HepG2 (cell line): ENCODE results near the gene KRTCAP2. TPM values are rescaled to one million over a fixed set of nuclear protein-coding genes. Genes with fewer than 3 reads are reported as not detected.

Source experiments
- BRCA1 ChIP-seq: sonication (generic); formaldehyde crosslinking; IDR thresholded peaks from 2 replicates; pipeline ENCODE4 v1.4.0; 2020; ENCODE audit warnings: missing genetic modification reagents
- CCAR2 ChIP-seq: fragments of 200-400 bp; formaldehyde crosslinking; optimal IDR thresholded peaks from 2 replicates; pipeline ENCODE3; 2018; ENCODE audit warnings: low read depth, mild to moderate bottlenecking, low read length, moderate library complexity
- GATAD1 ChIP-seq: IDR thresholded peaks from 2 replicates; pipeline ENCODE4 v1.6.1; 2016; ENCODE audit warnings: missing genetic modification reagents, missing compliant biosample characterization
- GLMP ChIP-seq: sonication (generic); formaldehyde crosslinking; IDR thresholded peaks from 2 replicates; pipeline ENCODE4 v1.9.0; 2021; ENCODE audit warnings: missing genetic modification reagents, mild to moderate bottlenecking, borderline replicate concordance
- GPN1 ChIP-seq: sonication (generic); formaldehyde crosslinking; IDR thresholded peaks from 2 replicates; pipeline ENCODE4 v1.5.1; 2020; ENCODE audit warnings: missing genetic modification reagents, borderline replicate concordance
- GZF1 ChIP-seq: sonication (generic); formaldehyde crosslinking; IDR thresholded peaks from 2 replicates; pipeline ENCODE4 v1.5.1; 2020; ENCODE audit warnings: mild to moderate bottlenecking, missing genetic modification reagents
- HOXA5 ChIP-seq: sonication (generic); formaldehyde crosslinking; IDR thresholded peaks from 2 replicates; pipeline ENCODE4 v1.4.0; 2020; ENCODE audit warnings: missing genetic modification reagents
- MBD4 ChIP-seq: IDR thresholded peaks from 2 replicates; pipeline ENCODE4 v1.6.1; 2012; ENCODE audit warnings: low read length, inconsistent platforms, borderline replicate concordance
- MIXL1 ChIP-seq: IDR thresholded peaks from 2 replicates; pipeline ENCODE4 v1.6.1; 2016
- PHF8 ChIP-seq: sonication (generic); formaldehyde crosslinking; IDR thresholded peaks from 2 replicates; pipeline ENCODE4 v1.5.0; 2020; ENCODE audit warnings: missing genetic modification reagents
- REL ChIP-seq: sonication (generic); formaldehyde crosslinking; conservative IDR thresholded peaks from 2 replicates; pipeline ENCODE4 v1.8.0; 2022; ENCODE audit warnings: mild to moderate bottlenecking, missing genetic modification reagents, moderate library complexity
- ZEB1 ChIP-seq: IDR thresholded peaks from 2 replicates; pipeline ENCODE4 v1.6.1; 2012; ENCODE audit warnings: mild to moderate bottlenecking, low read depth, inconsistent platforms; ENCODE audit not compliant: insufficient replicate concordance
- ZFP37 ChIP-seq: sonication (generic); formaldehyde crosslinking; IDR thresholded peaks from 2 replicates; pipeline ENCODE4 v1.4.0; 2020; ENCODE audit warnings: missing genetic modification reagents, borderline replicate concordance
- ZNF614 ChIP-seq: IDR thresholded peaks from 2 replicates; pipeline ENCODE4 v1.6.1; 2018; ENCODE audit warnings: missing biosample characterization, missing genetic modification reagents, inconsistent platforms, borderline replicate concordance
- polyA plus RNA-seq, 8 experiments: library from polyadenylated mRNA; depleted of rRNA in 3 of 8; stranded (reverse) in 7 of 8; unstranded in 1 of 8; fragments of >200 nt; fragmentation: Illumina TruSeq in 4 of 8; extraction: Trizol in 4 of 8; gene quantifications; 2 replicates each; pipeline versions ENCODE4 v1.2.1 to v1.2.3, GENCODE V29; 2011 to 2016; ENCODE audit warnings: low read depth in 4 of 8, missing spikeins in 1 of 8, mixed read lengths in 1 of 8; ENCODE audit not compliant: insufficient read depth in 1 of 8
- total RNA-seq, 5 experiments: library from RNA; depleted of rRNA; stranded (reverse); fragments of >200 nt; fragmentation: Illumina TruSeq; extraction: Trizol; gene quantifications; 2 replicates each; pipeline ENCODE4 v1.2.3, GENCODE V29; 2016; ENCODE audit warnings: low read depth in 1 of 5
- TF ChIP-seq, protein P1 (sequence below): sonication (generic); formaldehyde crosslinking; IDR thresholded peaks from one replicate; pipeline ENCODE4 v1.5.1; 2020; ENCODE audit warnings: mild to moderate bottlenecking, missing genetic modification reagents; ENCODE audit errors: not compliant biosample characterization
- TF ChIP-seq, protein P2 (sequence below): IDR thresholded peaks from 2 replicates; pipeline ENCODE4 v1.6.1; 2016; ENCODE audit warnings: missing biosample characterization, missing genetic modification reagents, low read depth
- TF ChIP-seq, protein P3 (sequence below): sonication (generic); formaldehyde crosslinking; IDR thresholded peaks from 2 replicates; pipeline ENCODE4 v1.4.0; 2020; ENCODE audit warnings: missing genetic modification reagents

Gene KRTCAP2
- total and polyA plus RNA-seq, 2 of the 13 experiments (the other 11 are each of a cell fraction or from before 2014, with no cell fraction given): 77.3 to 79.4 TPM

DNA sequence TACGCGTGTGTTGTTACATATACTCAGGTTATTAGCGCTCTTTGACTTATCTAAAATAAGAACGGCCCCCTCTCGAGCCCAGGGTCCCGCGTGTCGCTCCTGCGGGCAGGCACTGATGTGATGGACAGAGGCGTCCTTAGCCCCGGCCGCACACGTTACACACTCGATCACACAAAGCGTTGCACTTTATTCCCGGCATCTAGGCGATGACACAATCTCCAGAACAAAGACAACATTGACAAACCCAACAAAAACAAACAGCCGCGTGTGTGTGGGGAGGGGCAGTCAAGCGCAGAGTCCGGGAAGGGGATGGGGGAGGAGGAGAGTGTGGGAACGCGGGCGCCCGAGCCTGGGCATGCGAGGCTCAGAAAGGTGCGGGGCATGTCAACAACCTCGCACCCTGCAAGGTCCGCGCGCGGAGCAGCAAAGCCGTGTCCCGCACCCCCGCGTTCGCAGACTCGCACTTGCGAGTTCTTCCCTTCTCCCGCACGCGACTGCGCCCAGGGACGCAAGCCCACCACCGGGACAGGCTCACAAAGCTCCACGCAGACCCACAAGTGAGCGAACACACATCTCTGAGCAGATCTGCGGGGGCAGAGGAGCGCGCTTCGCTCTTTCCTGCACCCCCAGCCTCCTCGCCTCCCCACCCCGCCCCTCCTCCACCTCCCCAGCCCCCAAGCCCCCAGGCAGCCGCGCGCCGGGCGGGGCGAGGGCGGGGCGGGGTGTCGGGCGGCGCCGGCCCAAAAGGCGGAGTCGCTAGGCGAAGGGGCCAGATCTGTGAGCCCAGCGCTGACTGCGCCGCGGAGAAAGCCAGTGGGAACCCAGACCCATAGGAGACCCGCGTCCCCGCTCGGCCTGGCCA lies 45.8 kb downstream of the KRTCAP2 start, which contains the start of gene EFNA1 (continued):
- TF ChIP-seq BRCA1 (peak; percentile 56; the same call in 1 of the 2 replicates), GATAD1 (CRISPR knock-in tag) (peak; percentile 75), MIXL1 (CRISPR knock-in tag) (peak; percentile 85; the same call in 1 of the 2 replicates), GZF1 (CRISPR knock-in tag) (peak; percentile 4; the same call in 1 of the 2 replicates), ZNF614 (CRISPR knock-in tag) (peak; percentile 95), CCAR2 (peak; percentile 18), PHF8 (CRISPR knock-in tag) (peak; percentile 62; the same call in 1 of the 2 replicates), GPN1 (no peak), MBD4 (no peak), REL (no peak), ZFP37 (CRISPR knock-in tag) (peak; percentile 61; the same call in 1 of the 2 replicates), GLMP (CRISPR knock-in tag) (no peak), HOXA5 (CRISPR knock-in tag) (peak; percentile 33), ZEB1 (no peak)
- TF ChIP-seq, protein P1, sequence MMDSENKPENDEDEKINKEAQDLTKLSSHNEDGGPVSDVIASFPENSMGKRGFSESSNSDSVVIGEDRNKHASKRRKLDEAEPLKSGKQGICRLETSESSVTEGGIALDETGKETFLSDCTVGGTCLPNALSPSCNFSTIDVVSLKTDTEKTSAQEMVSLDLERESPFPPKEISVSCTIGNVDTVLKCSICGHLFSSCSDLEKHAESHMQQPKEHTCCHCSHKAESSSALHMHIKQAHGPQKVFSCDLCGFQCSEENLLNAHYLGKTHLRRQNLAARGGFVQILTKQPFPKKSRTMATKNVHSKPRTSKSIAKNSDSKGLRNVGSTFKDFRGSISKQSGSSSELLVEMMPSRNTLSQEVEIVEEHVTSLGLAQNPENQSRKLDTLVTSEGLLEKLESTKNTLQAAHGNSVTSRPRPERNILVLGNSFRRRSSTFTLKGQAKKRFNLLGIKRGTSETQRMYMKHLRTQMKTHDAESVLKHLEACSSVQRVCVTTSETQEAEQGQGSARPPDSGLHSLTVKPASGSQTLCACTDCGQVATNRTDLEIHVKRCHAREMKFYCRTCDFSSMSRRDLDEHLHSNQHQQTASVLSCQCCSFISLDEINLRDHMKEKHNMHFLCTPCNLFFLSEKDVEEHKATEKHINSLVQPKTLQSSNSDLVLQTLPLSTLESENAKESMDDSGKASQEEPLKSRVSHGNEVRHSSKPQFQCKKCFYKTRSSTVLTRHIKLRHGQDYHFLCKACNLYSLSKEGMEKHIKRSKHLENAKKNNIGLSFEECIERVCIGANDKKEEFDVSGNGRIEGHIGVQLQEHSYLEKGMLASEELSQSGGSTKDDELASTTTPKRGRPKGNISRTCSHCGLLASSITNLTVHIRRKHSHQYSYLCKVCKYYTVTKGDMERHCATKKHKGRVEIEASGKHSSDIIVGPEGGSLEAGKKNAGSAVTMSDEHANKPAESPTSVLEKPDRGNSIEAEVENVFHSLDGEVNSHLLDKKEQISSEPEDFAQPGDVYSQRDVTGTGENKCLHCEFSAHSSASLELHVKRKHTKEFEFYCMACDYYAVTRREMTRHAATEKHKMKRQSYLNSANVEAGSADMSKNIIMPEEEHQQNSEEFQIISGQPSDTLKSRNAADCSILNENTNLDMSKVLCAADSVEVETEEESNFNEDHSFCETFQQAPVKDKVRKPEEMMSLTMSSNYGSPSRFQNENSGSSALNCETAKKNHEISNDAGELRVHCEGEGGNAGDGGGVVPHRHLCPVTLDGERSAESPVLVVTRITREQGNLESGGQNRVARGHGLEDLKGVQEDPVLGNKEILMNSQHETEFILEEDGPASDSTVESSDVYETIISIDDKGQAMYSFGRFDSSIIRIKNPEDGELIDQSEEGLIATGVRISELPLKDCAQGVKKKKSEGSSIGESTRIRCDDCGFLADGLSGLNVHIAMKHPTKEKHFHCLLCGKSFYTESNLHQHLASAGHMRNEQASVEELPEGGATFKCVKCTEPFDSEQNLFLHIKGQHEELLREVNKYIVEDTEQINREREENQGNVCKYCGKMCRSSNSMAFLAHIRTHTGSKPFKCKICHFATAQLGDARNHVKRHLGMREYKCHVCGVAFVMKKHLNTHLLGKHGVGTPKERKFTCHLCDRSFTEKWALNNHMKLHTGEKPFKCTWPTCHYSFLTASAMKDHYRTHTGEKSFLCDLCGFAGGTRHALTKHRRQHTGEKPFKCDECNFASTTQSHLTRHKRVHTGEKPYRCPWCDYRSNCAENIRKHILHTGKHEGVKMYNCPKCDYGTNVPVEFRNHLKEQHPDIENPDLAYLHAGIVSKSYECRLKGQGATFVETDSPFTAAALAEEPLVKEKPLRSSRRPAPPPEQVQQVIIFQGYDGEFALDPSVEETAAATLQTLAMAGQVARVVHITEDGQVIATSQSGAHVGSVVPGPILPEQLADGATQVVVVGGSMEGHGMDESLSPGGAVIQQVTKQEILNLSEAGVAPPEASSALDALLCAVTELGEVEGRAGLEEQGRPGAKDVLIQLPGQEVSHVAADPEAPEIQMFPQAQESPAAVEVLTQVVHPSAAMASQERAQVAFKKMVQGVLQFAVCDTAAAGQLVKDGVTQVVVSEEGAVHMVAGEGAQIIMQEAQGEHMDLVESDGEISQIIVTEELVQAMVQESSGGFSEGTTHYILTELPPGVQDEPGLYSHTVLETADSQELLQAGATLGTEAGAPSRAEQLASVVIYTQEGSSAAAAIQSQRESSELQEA (CRISPR knock-in tag): no peak
- TF ChIP-seq, protein P2, sequence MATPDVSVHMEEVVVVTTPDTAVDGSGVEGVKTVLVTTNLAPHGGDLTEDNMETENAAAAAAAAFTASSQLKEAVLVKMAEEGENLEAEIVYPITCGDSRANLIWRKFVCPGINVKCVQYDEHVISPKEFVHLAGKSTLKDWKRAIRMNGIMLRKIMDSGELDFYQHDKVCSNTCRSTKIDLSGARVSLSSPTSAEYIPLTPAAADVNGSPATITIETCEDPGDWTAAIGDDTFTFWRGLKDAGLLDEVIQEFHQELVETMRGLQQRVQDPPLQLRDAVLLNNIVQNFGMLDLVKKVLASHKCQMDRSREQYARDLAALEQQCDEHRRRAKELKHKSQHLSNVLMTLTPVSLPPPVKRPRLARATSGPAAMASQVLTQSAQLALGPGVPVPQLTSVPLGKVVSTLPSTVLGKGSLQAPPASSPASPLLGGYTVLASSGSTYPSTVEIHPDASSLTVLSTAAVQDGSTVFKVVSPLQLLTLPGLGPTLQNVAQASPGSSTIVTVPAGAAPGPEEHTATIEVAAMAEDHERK (CRISPR knock-in tag): no peak
- TF ChIP-seq, protein P3, sequence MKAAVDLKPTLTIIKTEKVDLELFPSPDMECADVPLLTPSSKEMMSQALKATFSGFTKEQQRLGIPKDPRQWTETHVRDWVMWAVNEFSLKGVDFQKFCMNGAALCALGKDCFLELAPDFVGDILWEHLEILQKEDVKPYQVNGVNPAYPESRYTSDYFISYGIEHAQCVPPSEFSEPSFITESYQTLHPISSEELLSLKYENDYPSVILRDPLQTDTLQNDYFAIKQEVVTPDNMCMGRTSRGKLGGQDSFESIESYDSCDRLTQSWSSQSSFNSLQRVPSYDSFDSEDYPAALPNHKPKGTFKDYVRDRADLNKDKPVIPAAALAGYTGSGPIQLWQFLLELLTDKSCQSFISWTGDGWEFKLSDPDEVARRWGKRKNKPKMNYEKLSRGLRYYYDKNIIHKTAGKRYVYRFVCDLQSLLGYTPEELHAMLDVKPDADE (CRISPR knock-in tag): 0 out of 2 replicates have a peak, but pooled peaks have one; percentile 29
